AG04450 (cell line): Measurements from ENCODE around the gene BTN3A1. TPM values are rescaled to one million over a fixed set of nuclear protein-coding genes. Genes with fewer than 3 reads are reported as not detected.

Experiments
- CTCF ChIA-PET: fragments of 300-600, 350-600 bp; formaldehyde crosslinking; extraction: SDS; loops from one replicate; lab custom pipeline; 2022; ENCODE audit warnings: antibody characterized with exemption, inconsistent platforms; lab: Charles Lee
- POLR2A ChIA-PET: fragments of 350-600 bp; formaldehyde crosslinking; extraction: SDS; loops from one replicate; lab custom pipeline; 2021; ENCODE audit warnings: antibody characterized with exemption, inconsistent platforms; lab: Yijun Ruan, JAX
- DNase-seq: peaks from one replicate; pipeline ENCODE4 v3.0.0-alpha.2; 2011; ENCODE audit warnings: low read depth, low spot score
- H3K27ac ChIP-seq: one replicate; pipeline ENCODE4 v1.5.1; 2012; ENCODE audit warnings: low read depth, low read length, control low read depth
- H3K27me3 ChIP-seq: one replicate; pipeline ENCODE4 v1.6.0; 2012; ENCODE audit warnings: low read length; ENCODE audit not compliant: control insufficient read depth, insufficient read depth
- H3K4me3 ChIP-seq: 2 replicates; pipeline ENCODE4 v1.5.1; 2011; ENCODE audit warnings: mild to moderate bottlenecking, low read depth, low read length, control low read depth
- H3K9me3 ChIP-seq: 2 replicates; pipeline ENCODE4 v1.5.1; 2012; ENCODE audit warnings: low read length; ENCODE audit not compliant: control insufficient read depth, insufficient read depth
- CTCF ChIP-seq: IDR thresholded peaks from 2 replicates; pipeline ENCODE4 v1.5.1; 2011; ENCODE audit warnings: low read depth, low read length, control low read depth, inconsistent platforms
- polyA plus RNA-seq: library from polyadenylated mRNA; depleted of rRNA; stranded (reverse); fragments of >200 nt; gene quantifications from 2 replicates; pipeline ENCODE4 v1.2.3, GENCODE V29; 2011

Gene BTN3A1
- polyA plus RNA-seq, 1 experiment, result 32.7 TPM

DNA sequence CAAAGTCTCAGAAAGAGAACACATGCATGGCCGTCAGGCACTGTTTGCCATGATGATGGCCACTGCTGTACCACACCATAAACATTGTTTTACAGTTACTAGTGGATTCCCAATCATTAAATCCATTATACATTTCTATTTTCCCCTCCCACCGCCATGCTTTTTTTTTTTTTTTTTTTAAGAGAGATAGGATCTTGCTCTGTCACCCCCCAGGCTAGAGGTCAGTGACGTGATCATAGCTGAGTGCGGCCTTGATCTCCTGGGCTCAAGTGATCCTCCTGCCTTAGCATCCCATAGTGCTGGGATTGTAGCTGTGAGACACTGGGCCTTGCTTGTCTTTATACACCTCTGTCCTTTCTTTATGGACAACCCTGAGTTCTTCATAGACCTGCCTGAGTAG lies 33.9 kb downstream of the BTN3A1 start:
- Histone ChIP-seq H3K4me3 (no peak overlapping the region), H3K27ac (no peak overlapping the region), H3K27me3 (no peaks in the 10 kb centered on the region), H3K9me3 (no peaks in the 10 kb centered on the region; the same call in 1 of the 2 replicates)
- ChIA-PET CTCF (no interaction called here), POLR2A (interaction anchor here (1.2 kb wide), 1 partner anchor 101 kb away, joined by 3 read pairs; no protein-coding TSS in a partner anchor)
- no peak for DNase-seq
- no peak for TF ChIP-seq CTCF

DNA sequence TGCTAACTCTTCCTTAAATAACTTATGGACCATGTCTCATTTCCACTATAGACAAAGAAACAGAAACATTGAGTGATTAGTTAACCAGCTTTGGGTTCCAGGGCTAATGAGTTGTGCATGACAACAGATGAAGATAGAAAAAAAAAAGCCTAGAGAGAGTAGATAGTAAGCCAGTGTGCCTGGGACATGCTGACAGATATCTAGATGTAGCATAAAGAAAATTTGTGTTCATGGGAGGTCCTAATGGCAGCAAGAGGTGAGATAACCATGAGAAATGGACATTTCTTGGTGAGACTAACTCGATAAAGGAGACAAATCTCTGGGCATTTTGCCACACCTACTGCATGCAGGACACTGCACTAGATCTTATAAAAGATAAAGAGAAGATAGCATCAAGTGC lies 35.5 kb downstream of the BTN3A1 start:
- TF ChIP-seq CTCF, result no peak
- no peak for DNase-seq
- H3K4me3 ChIP-seq, result no peak overlapping the region
- H3K9me3 ChIP-seq, result no peaks in the 10 kb centered on the region; the same call in 1 of the 2 replicates
- no peak overlapping the region for H3K27ac ChIP-seq
- ChIA-PET POLR2A (no interaction called here), CTCF (no interaction called here)
- H3K27me3 ChIP-seq, result no peaks in the 10 kb centered on the region

GRCh38 chr6:26438000-26438399 lies 35.9 kb downstream of the BTN3A1 start:
- TF ChIP-seq CTCF, result no peak
- H3K27ac ChIP-seq, result no peak overlapping the region
- H3K9me3 ChIP-seq, result no peaks in the 10 kb centered on the region; the same call in 1 of the 2 replicates
- no peaks in the 10 kb centered on the region for H3K27me3 ChIP-seq
- DNase-seq, result no peak
- POLR2A ChIA-PET, result no interaction called here
- CTCF ChIA-PET, result no interaction called here
- H3K4me3 ChIP-seq, result no peak overlapping the region

DNA sequence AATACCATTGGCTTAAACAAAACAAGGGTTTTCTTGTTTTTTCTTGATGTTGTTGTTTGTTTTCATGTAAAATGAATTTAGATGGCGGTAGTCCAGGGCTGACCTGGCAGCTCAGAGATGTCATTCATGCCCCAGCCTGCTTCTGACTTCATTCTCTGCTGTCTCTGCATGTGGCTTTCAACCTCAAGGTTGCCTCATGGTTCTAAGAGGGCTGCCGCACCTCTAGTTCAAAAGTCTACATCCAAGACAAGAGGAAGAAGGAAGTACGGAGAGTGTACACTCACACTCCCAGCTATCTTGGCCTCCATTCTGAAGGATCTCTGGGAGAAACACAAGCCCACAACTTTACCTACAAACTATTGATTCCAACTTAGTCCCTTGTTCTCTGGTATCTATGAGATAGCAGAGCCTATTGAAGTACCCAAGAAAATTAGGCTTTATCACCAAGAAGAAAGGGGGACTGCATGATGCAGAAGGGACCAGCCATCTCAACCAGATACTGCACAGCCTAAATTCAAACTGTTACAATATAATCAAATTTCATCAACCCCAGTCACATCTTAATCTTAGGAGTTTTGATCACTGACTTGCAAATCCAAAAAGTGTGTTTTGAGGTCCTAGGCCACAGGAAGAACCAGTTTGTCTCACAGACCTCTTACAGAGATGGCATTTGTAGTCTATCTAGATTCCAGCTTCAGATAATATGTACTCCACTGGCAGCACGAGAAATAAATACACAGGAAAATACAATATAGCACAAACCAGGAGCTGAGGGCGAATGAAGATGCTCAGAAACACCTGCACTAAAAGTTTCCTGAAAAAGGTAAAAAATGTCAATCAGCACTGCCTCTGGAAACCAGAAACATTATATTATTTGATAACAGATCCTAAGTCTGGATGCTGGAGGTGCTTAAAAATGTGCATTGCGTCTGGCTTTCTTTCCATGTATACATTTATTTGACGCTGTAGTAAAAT lies 37.4 kb downstream of the BTN3A1 start:
- Histone ChIP-seq H3K27ac (no peak overlapping the region), H3K27me3 (no peaks in the 10 kb centered on the region), H3K4me3 (peak overlapping the region; percentile 66), H3K9me3 (no peaks in the 10 kb centered on the region; the same call in 1 of the 2 replicates)
- CTCF ChIA-PET, result no interaction called here
- no peak for DNase-seq
- no peak for TF ChIP-seq CTCF
- POLR2A ChIA-PET, result no interaction called here

DNA sequence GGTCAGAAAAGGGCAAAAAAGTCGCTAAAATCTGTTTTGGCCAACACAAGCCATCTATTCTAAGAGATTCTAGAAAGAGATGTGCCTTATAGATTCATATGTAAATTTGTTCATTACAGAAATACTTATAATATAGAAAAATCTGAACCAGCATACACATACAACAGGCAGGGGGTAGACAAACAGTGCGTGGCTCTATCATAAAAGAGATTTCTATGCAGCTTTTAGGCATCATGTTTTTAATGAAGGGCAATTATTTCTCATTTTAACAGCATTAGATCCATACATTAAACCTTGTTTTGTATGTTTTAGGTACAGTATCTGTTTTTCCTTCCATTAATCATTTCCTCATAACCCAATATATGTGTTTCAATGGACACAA lies 38.9 kb downstream of the BTN3A1 start:
- no peaks in the 10 kb centered on the region for H3K9me3 ChIP-seq
- ChIA-PET POLR2A (no interaction called here), CTCF (no interaction called here)
- H3K27me3 ChIP-seq, result no peaks in the 10 kb centered on the region
- TF ChIP-seq CTCF, result no peak
- no peak for DNase-seq
- peak overlapping the region; percentile 54 for H3K27ac ChIP-seq
- peak overlapping the region; percentile 66 for H3K4me3 ChIP-seq
